ENCODE measurements around the gene RALGPS1. TPM values are rescaled to one million over a fixed set of nuclear protein-coding genes. Genes with fewer than 3 reads are reported as not detected.

RALGPS1 gene
- 8.2 TPM for total RNA-seq

- no peaks in the 10 kb centered on the region for H3K27me3 ChIP-seq (ENCODE audit: insufficient read depth, low read length)
- peak within 1 kb of the TSS; percentile 45 for H3K4me3 ChIP-seq (ENCODE audit: low read length)
Measured at GRCh38 chr9:126914458-126915280, at the start of gene RALGPS1. Gene RALGPS1 (plus strand): TSS chr9:126914782. CDS start chr9:126962290, 47,508 bp downstream.

GRCh38 chr9:126869368-126869767 lies 45.2 kb upstream of the RALGPS1 start:
- no peak overlapping the region for H3K4me3 ChIP-seq (ENCODE audit: low read length)
- peaks cover 10% of the 10 kb centered on the region for H3K4me1 ChIP-seq (ENCODE audit: insufficient read depth, low read length)
- no peaks in the 10 kb centered on the region for H3K27me3 ChIP-seq (ENCODE audit: insufficient read depth, low read length)
- H3K9me3 ChIP-seq (ENCODE audit: low read depth, low read length): no peaks in the 10 kb centered on the region

More at GRCh38 chr9:126914458-126915280, at the start of gene RALGPS1:
- peaks cover 12% of the 10 kb centered on the region for H3K4me1 ChIP-seq (ENCODE audit: insufficient read depth, low read length)
- H3K9me3 ChIP-seq (ENCODE audit: low read depth, low read length): no peaks in the 10 kb centered on the region

GRCh38 chr9:126872516-126872915 lies 42.1 kb upstream of the RALGPS1 start:
- H3K4me3 ChIP-seq (ENCODE audit: low read length): no peak overlapping the region
- H3K4me1 ChIP-seq (ENCODE audit: insufficient read depth, low read length): peaks cover 12% of the 10 kb centered on the region
- no peaks in the 10 kb centered on the region for H3K27me3 ChIP-seq (ENCODE audit: insufficient read depth, low read length)
- no peaks in the 10 kb centered on the region for H3K9me3 ChIP-seq (ENCODE audit: low read depth, low read length)

- Histone ChIP-seq H3K4me3 (ENCODE audit: low read length) (no peak overlapping the region), H3K9me3 (ENCODE audit: low read depth, low read length) (no peaks in the 10 kb centered on the region), H3K27me3 (ENCODE audit: insufficient read depth, low read length) (no peaks in the 10 kb centered on the region), H3K4me1 (ENCODE audit: insufficient read depth, low read length) (peaks cover 6% of the 10 kb centered on the region)
Measured at GRCh38 chr9:126874546-126875314, 39.9 kb upstream of the RALGPS1 start.

GRCh38 chr9:126875756-126876510 lies 38.6 kb upstream of the RALGPS1 start:
- Histone ChIP-seq H3K4me3 (ENCODE audit: low read length) (no peak overlapping the region), H3K9me3 (ENCODE audit: low read depth, low read length) (no peaks in the 10 kb centered on the region), H3K27me3 (ENCODE audit: insufficient read depth, low read length) (no peaks in the 10 kb centered on the region), H3K4me1 (ENCODE audit: insufficient read depth, low read length) (peaks cover 6% of the 10 kb centered on the region)

- no peaks in the 10 kb centered on the region for H3K9me3 ChIP-seq (ENCODE audit: low read depth, low read length)
- H3K27me3 ChIP-seq (ENCODE audit: insufficient read depth, low read length): no peaks in the 10 kb centered on the region
- no peak overlapping the region for H3K4me3 ChIP-seq (ENCODE audit: low read length)
- H3K4me1 ChIP-seq (ENCODE audit: insufficient read depth, low read length): peaks cover 6% of the 10 kb centered on the region
Measured at GRCh38 chr9:126876531-126876930, 38.1 kb upstream of the RALGPS1 start.

- Histone ChIP-seq H3K9me3 (ENCODE audit: low read depth, low read length) (no peaks in the 10 kb centered on the region), H3K4me1 (ENCODE audit: insufficient read depth, low read length) (peaks cover 6% of the 10 kb centered on the region), H3K27me3 (ENCODE audit: insufficient read depth, low read length) (no peaks in the 10 kb centered on the region), H3K4me3 (ENCODE audit: low read length) (no peak overlapping the region)
Measured at GRCh38 chr9:126877418-126877817, 37.2 kb upstream of the RALGPS1 start.

GRCh38 chr9:126879288-126879687 lies 35.3 kb upstream of the RALGPS1 start:
- peaks cover 6% of the 10 kb centered on the region for H3K4me1 ChIP-seq (ENCODE audit: insufficient read depth, low read length)
- no peaks in the 10 kb centered on the region for H3K27me3 ChIP-seq (ENCODE audit: insufficient read depth, low read length)
- H3K4me3 ChIP-seq (ENCODE audit: low read length): no peak overlapping the region
- no peaks in the 10 kb centered on the region for H3K9me3 ChIP-seq (ENCODE audit: low read depth, low read length)

GRCh38 chr9:126880226-126880946 lies 34.2 kb upstream of the RALGPS1 start:
- H3K4me3 ChIP-seq (ENCODE audit: low read length): no peak overlapping the region
- H3K27me3 ChIP-seq (ENCODE audit: insufficient read depth, low read length): no peaks in the 10 kb centered on the region
- H3K4me1 ChIP-seq (ENCODE audit: insufficient read depth, low read length): peaks cover 12% of the 10 kb centered on the region
- H3K9me3 ChIP-seq (ENCODE audit: low read depth, low read length): no peaks in the 10 kb centered on the region

GRCh38 chr9:126880947-126881332 lies 33.6 kb upstream of the RALGPS1 start:
- no peak overlapping the region for H3K4me3 ChIP-seq (ENCODE audit: low read length)
- no peaks in the 10 kb centered on the region for H3K9me3 ChIP-seq (ENCODE audit: low read depth, low read length)
- peaks cover 16% of the 10 kb centered on the region for H3K4me1 ChIP-seq (ENCODE audit: insufficient read depth, low read length)
- no peaks in the 10 kb centered on the region for H3K27me3 ChIP-seq (ENCODE audit: insufficient read depth, low read length)

- Histone ChIP-seq H3K4me1 (ENCODE audit: insufficient read depth, low read length) (peaks cover 13% of the 10 kb centered on the region), H3K4me3 (ENCODE audit: low read length) (no peak overlapping the region), H3K9me3 (ENCODE audit: low read depth, low read length) (no peaks in the 10 kb centered on the region), H3K27me3 (ENCODE audit: insufficient read depth, low read length) (no peaks in the 10 kb centered on the region)
Measured at GRCh38 chr9:126882746-126883145, 31.8 kb upstream of the RALGPS1 start.

GRCh38 chr9:126883636-126884035 lies 30.9 kb upstream of the RALGPS1 start:
- no peak overlapping the region for H3K4me3 ChIP-seq (ENCODE audit: low read length)
- H3K4me1 ChIP-seq (ENCODE audit: insufficient read depth, low read length): peaks cover 12% of the 10 kb centered on the region
- H3K9me3 ChIP-seq (ENCODE audit: low read depth, low read length): no peaks in the 10 kb centered on the region
- H3K27me3 ChIP-seq (ENCODE audit: insufficient read depth, low read length): no peaks in the 10 kb centered on the region

GRCh38 chr9:126885131-126885641 lies 29.4 kb upstream of the RALGPS1 start:
- no peaks in the 10 kb centered on the region for H3K9me3 ChIP-seq (ENCODE audit: low read depth, low read length)
- no peaks in the 10 kb centered on the region for H3K27me3 ChIP-seq (ENCODE audit: insufficient read depth, low read length)
- peaks cover 12% of the 10 kb centered on the region for H3K4me1 ChIP-seq (ENCODE audit: insufficient read depth, low read length)
- no peak overlapping the region for H3K4me3 ChIP-seq (ENCODE audit: low read length)

- H3K27me3 ChIP-seq (ENCODE audit: insufficient read depth, low read length): no peaks in the 10 kb centered on the region
- no peak overlapping the region for H3K4me3 ChIP-seq (ENCODE audit: low read length)
- no peaks in the 10 kb centered on the region for H3K9me3 ChIP-seq (ENCODE audit: low read depth, low read length)
- peaks cover 12% of the 10 kb centered on the region for H3K4me1 ChIP-seq (ENCODE audit: insufficient read depth, low read length)
Measured at GRCh38 chr9:126886034-126886822, 28.4 kb upstream of the RALGPS1 start.

Data from mononuclear cell (primary cell).